H1 (cell line): Measurements from ENCODE around the gene TMPRSS15. TPM values are rescaled to one million over a fixed set of nuclear protein-coding genes. Genes with fewer than 3 reads are reported as not detected.

ENCODE experiments used
- CTCF ChIA-PET: fragments of 300-600 bp; sonication (Branson Sonifier 250); formaldehyde crosslinking; loops from one replicate; lab custom pipeline; 2021; ENCODE audit not compliant: partially characterized antibody; lab: Charles Lee
- POLR2A ChIA-PET: fragments of 300-600 bp; sonication (Branson Sonifier 250); formaldehyde crosslinking; loops from one replicate; lab custom pipeline; 2021; ENCODE audit warnings: inconsistent platforms; ENCODE audit not compliant: partially characterized antibody; lab: Charles Lee
- DNase-seq, 2 experiments: peaks; one replicate each; pipeline versions ENCODE4 v3.0.0 to v3.0.0-alpha.2; 2010 to 2022; ENCODE audit warnings: low spot score in 2 of 2, low read depth in 1 of 2, mixed read lengths in 1 of 2
- FAIRE-seq: peaks from 2 replicates; lab custom pipeline; 2011; peaks lifted over from hg19 to GRCh38; lab: Jason Lieb, UNC
- H2AFZ ChIP-seq: 2 replicates; pipeline ENCODE4 v1.8.1; 2012; ENCODE audit warnings: low read length, inconsistent platforms
- H2AK5ac ChIP-seq: 2 replicates; pipeline ENCODE4 v1.6.1; 2013; ENCODE audit warnings: low read depth, low read length
- H2BK120ac ChIP-seq: replicated peaks from 2 replicates; pipeline ENCODE3; 2013; ENCODE audit warnings: low read depth, low read length, inconsistent platforms
- H2BK12ac ChIP-seq: 2 replicates; pipeline ENCODE4 v1.6.1; 2013; ENCODE audit warnings: low read depth, low read length
- H2BK15ac ChIP-seq: 2 replicates; pipeline ENCODE4 v1.6.1; 2013; ENCODE audit warnings: low read length
- H2BK20ac ChIP-seq: 2 replicates; pipeline ENCODE4 v1.6.1; 2013; ENCODE audit warnings: low read length
- H2BK5ac ChIP-seq: 2 replicates; pipeline ENCODE4 v1.6.1; 2013; ENCODE audit warnings: low read depth, low read length
- H3K14ac ChIP-seq: 2 replicates; pipeline ENCODE4 v1.6.1; 2013; ENCODE audit warnings: inconsistent platforms; ENCODE audit not compliant: insufficient read length
- H3K18ac ChIP-seq: 2 replicates; pipeline ENCODE4 v1.6.1; 2013; ENCODE audit warnings: low read length; ENCODE audit errors: extremely low read depth
- H3K23ac ChIP-seq: 2 replicates; pipeline ENCODE4 v1.6.1; 2013; ENCODE audit warnings: inconsistent platforms; ENCODE audit not compliant: insufficient read length
- H3K23me2 ChIP-seq: 2 replicates; pipeline ENCODE4 v1.6.1; 2013; ENCODE audit warnings: low read depth, low read length
- H3K27ac ChIP-seq: 2 replicates; pipeline ENCODE4 v1.6.1; 2011; ENCODE audit warnings: low read depth, low read length, inconsistent platforms
- H3K27me3 ChIP-seq, 4 experiments: replicated peaks in 1 of 4; 1 replicate in 1 of 4; 2 replicates in 3 of 4; pipeline versions ENCODE4 v1.6.1 to v1.8.1; 2011 to 2013; ENCODE audit warnings: low read length in 3 of 4, mild to moderate bottlenecking in 3 of 4, inconsistent platforms in 2 of 4, mixed read lengths in 2 of 4, moderate library complexity in 1 of 4; ENCODE audit not compliant: control insufficient read depth in 3 of 4, insufficient read depth in 3 of 4; ENCODE audit errors: extremely low read depth in 1 of 4
- H3K36me3 ChIP-seq, 4 experiments: 2 replicates each; pipeline versions ENCODE4 v1.6.1 to v1.8.1; 2011 to 2013; ENCODE audit warnings: mild to moderate bottlenecking in 4 of 4, low read length in 3 of 4, moderate library complexity in 2 of 4, control low read depth in 1 of 4, inconsistent platforms in 1 of 4; ENCODE audit not compliant: insufficient read depth in 4 of 4, control insufficient read depth in 2 of 4
- H3K4ac ChIP-seq: replicated peaks from 2 replicates; pipeline ENCODE3; 2013; ENCODE audit warnings: low read length, low read depth, mixed read lengths, inconsistent platforms; ENCODE audit not compliant: insufficient read length
- H3K4me1 ChIP-seq, 4 experiments: replicated peaks in 1 of 4; 1 replicate in 1 of 4; 2 replicates in 3 of 4; pipeline versions ENCODE4 v1.6.1 to v1.8.1; 2011 to 2013; ENCODE audit warnings: low read length in 3 of 4, inconsistent platforms in 2 of 4, mixed read lengths in 1 of 4; ENCODE audit not compliant: insufficient read depth in 4 of 4, control insufficient read depth in 3 of 4
- H3K4me2 ChIP-seq, 2 experiments: 2 replicates each; pipeline versions ENCODE4 v1.6.1 to v1.8.1; 2011 to 2013; ENCODE audit warnings: low read depth in 2 of 2, low read length in 2 of 2, control low read depth in 1 of 2, inconsistent platforms in 1 of 2, mild to moderate bottlenecking in 1 of 2; ENCODE audit not compliant: insufficient read depth in 1 of 2
- H3K4me3 ChIP-seq, 4 experiments: fragments of 200-600, 300-600 bp in 1 of 4; sonication (generic), shearing (Covaris generic), sonication (Bioruptor Twin) in 1 of 4; 2 replicates each; pipeline versions ENCODE4 v1.5.1 to v1.8.1; 2011 to 2016; ENCODE audit warnings: low read length in 4 of 4, low read depth in 3 of 4, control low read depth in 2 of 4, inconsistent platforms in 2 of 4, mild to moderate bottlenecking in 2 of 4, mixed read lengths in 1 of 4, moderate library complexity in 1 of 4; ENCODE audit not compliant: insufficient read depth in 2 of 4; ENCODE audit errors: extremely low read depth in 1 of 4
- H3K56ac ChIP-seq: replicated peaks from 2 replicates; pipeline ENCODE3; 2013; ENCODE audit warnings: low read depth, mild to moderate bottlenecking, mixed read lengths, low read length, inconsistent platforms; ENCODE audit not compliant: insufficient read length
- H3K79me1 ChIP-seq: 2 replicates; pipeline ENCODE4 v1.6.1; 2013; ENCODE audit warnings: low read depth, low read length, control low read depth
- H3K79me2 ChIP-seq, 2 experiments: 2 replicates each; pipeline versions ENCODE4 v1.6.1 to v1.8.1; 2012 to 2013; ENCODE audit warnings: low read length in 2 of 2, mild to moderate bottlenecking in 2 of 2, inconsistent platforms in 1 of 2; ENCODE audit not compliant: insufficient read depth in 2 of 2, control insufficient read depth in 1 of 2
- H3K9ac ChIP-seq, 4 experiments: replicated peaks in 1 of 4; 1 replicate in 1 of 4; 2 replicates in 3 of 4; pipeline versions ENCODE4 v1.6.1 to v1.8.1; 2011 to 2013; ENCODE audit warnings: low read depth in 3 of 4, low read length in 3 of 4, control low read depth in 2 of 4, mild to moderate bottlenecking in 2 of 4, moderate library complexity in 2 of 4, inconsistent platforms in 1 of 4; ENCODE audit errors: extremely low read depth in 1 of 4
- H3K9me3 ChIP-seq, 2 experiments: 2 replicates each; pipeline versions ENCODE4 v1.6.1 to v1.8.1; 2012 to 2013; ENCODE audit warnings: mild to moderate bottlenecking in 2 of 2, moderate library complexity in 2 of 2, control low read depth in 1 of 2, inconsistent platforms in 1 of 2, low read depth in 1 of 2, low read length in 1 of 2, mixed read lengths in 1 of 2; ENCODE audit not compliant: insufficient read depth in 2 of 2
- H4K20me1 ChIP-seq, 2 experiments: replicated peaks in 1 of 2; 2 replicates each; pipeline versions ENCODE3 to v1.8.1; 2011 to 2013; ENCODE audit warnings: inconsistent platforms in 2 of 2, low read length in 2 of 2, mild to moderate bottlenecking in 1 of 2; ENCODE audit not compliant: insufficient read depth in 2 of 2, control insufficient read depth in 1 of 2
- H4K5ac ChIP-seq: 2 replicates; pipeline ENCODE4 v1.6.1; 2013; ENCODE audit warnings: low read length, low read depth, mixed read lengths, inconsistent platforms; ENCODE audit not compliant: insufficient read length
- H4K8ac ChIP-seq: 2 replicates; pipeline ENCODE4 v1.8.0; 2013; ENCODE audit warnings: mild to moderate bottlenecking, moderate library complexity, low read length, inconsistent platforms; ENCODE audit not compliant: insufficient read depth; ENCODE audit errors: extremely low read depth
- H4K91ac ChIP-seq: replicated peaks from 2 replicates; pipeline ENCODE3; 2013; ENCODE audit warnings: low read length, mixed read lengths, inconsistent platforms; ENCODE audit not compliant: insufficient read length
- KDM1A ChIP-seq: fragments of 200-600, 300-600 bp; sonication (generic); IDR thresholded peaks from 2 replicates; pipeline ENCODE4 v1.7.1; 2016; ENCODE audit warnings: mild to moderate bottlenecking, low read length, borderline replicate concordance
- POLR2A ChIP-seq, 2 experiments: IDR thresholded peaks; 1 replicate in 1 of 2; 2 replicates in 1 of 2; pipeline ENCODE4 v1.6.1; 2011; ENCODE audit warnings: low read depth in 2 of 2, low read length in 2 of 2, mild to moderate bottlenecking in 2 of 2; ENCODE audit errors: control extremely low read depth in 1 of 2
- SP2 ChIP-seq: IDR thresholded peaks from 2 replicates; pipeline ENCODE4 v1.6.1; 2012; ENCODE audit warnings: mild to moderate bottlenecking, low read length, inconsistent platforms
- WGBS, 2 experiments: shearing (Covaris generic) in 1 of 2; methylation state at CpG; one replicate each; pipeline versions ENCODE4 v1.1.6 to v1.1.7; 2013 to 2015; ENCODE audit warnings: low lambda C conversion rate in 2 of 2, mixed read lengths in 2 of 2, inconsistent platforms in 1 of 2, low coverage in 1 of 2, missing lambda C conversion rate in 1 of 2; ENCODE audit not compliant: insufficient replicate concordance in 2 of 2, insufficient coverage in 1 of 2, insufficient read length in 1 of 2; ENCODE audit errors: extremely low coverage in 1 of 2, missing lambda C conversion rate in 1 of 2; 5-methylcytosine and 5-hydroxymethylcytosine counted together
- polyA plus RNA-seq, 7 experiments: library from polyadenylated mRNA; depleted of rRNA in 3 of 7; stranded (reverse) in 5 of 7; unstranded in 2 of 7; fragments of >200 nt in 5 of 7; fragments of 200-250 nt in 2 of 7; gene quantifications; 1 replicate in 5 of 7; 2 replicates in 1 of 7; 4 replicates in 1 of 7; pipeline versions ENCODE4 v1.2.1 to v1.2.3, GENCODE V29; 2011 to 2013; ENCODE audit warnings: missing spikeins in 2 of 7, mixed read lengths in 2 of 7
- total RNA-seq: library from RNA; stranded (reverse); fragmentation: NEBNext Ultra II Directional; extraction: Animal tissue kit (Norgen Biotek cat#: 25700); gene quantifications from 2 replicates; pipeline ENCODE4 v1.2.1, GENCODE V29; 2021

The TMPRSS15 gene
- total and polyA plus RNA-seq, 2 of the 8 experiments (the other 6 are each of a cell fraction or from before 2014, with no cell fraction given) = not detected

- Histone ChIP-seq H3K14ac (no peak overlapping the region), H2BK12ac (no peak overlapping the region), H2AFZ (no peak overlapping the region), H4K91ac (no peak overlapping the region), H3K23me2 (no peaks in the 10 kb centered on the region), H3K79me1 (no peaks in the 10 kb centered on the region), H3K4me1 (no peaks in the 10 kb centered on the region), H3K4me3 (no peak overlapping the region), H4K8ac (no peak overlapping the region), H2BK15ac (no peak overlapping the region), H2BK120ac (no peak overlapping the region), H3K23ac (no peak overlapping the region), H3K9ac (no peak overlapping the region), H3K27ac (no peak overlapping the region), H3K9me3 (no peaks in the 10 kb centered on the region), H4K20me1 (no peaks in the 10 kb centered on the region), H3K4me2 (no peak overlapping the region), H4K5ac (no peak overlapping the region), H3K18ac (no peak overlapping the region), H3K79me2 (no peaks in the 10 kb centered on the region), H2AK5ac (no peak overlapping the region), H3K56ac (no peak overlapping the region), H3K36me3 (no peaks in the 10 kb centered on the region), H3K27me3 (no peaks in the 10 kb centered on the region), H3K4ac (no peak overlapping the region), H2BK20ac (no peak overlapping the region), H2BK5ac (no peak overlapping the region)
- no peak for FAIRE-seq
- DNase-seq = no peak
- POLR2A ChIA-PET = no interaction called here
- 0% methylated on average over 1 of the region's 1 CpG; no CpG with 5 or more reads in 1 of the 2 experiments for WGBS, 2 experiments
- CTCF ChIA-PET = no interaction called here
- TF ChIP-seq KDM1A = no peak
- TF ChIP-seq SP2 = no peak
- no peak for TF ChIP-seq POLR2A (IDR thresholded peaks at IDR 0.05; ENCODE audit: control extremely low read depth in 1 of 2, low read depth in 2 of 2, low read length in 2 of 2)
These were observed 21.4 kb downstream of the TMPRSS15 start for GRCh38 chr21:18382141-18382540.
